Eye (tissue), 1 donor: ENCODE measurements around the gene FGF18.
"Not testable (repeated sequence)": the region's sequence is repeated elsewhere in the genome, so short reads cannot be mapped to it uniquely, and the experiment has no call there.

Experiments
- DNase-seq: peaks from one replicate; pipeline ENCODE4 v3.0.0-alpha.2; 2015

The FGF18 gene

DNA sequence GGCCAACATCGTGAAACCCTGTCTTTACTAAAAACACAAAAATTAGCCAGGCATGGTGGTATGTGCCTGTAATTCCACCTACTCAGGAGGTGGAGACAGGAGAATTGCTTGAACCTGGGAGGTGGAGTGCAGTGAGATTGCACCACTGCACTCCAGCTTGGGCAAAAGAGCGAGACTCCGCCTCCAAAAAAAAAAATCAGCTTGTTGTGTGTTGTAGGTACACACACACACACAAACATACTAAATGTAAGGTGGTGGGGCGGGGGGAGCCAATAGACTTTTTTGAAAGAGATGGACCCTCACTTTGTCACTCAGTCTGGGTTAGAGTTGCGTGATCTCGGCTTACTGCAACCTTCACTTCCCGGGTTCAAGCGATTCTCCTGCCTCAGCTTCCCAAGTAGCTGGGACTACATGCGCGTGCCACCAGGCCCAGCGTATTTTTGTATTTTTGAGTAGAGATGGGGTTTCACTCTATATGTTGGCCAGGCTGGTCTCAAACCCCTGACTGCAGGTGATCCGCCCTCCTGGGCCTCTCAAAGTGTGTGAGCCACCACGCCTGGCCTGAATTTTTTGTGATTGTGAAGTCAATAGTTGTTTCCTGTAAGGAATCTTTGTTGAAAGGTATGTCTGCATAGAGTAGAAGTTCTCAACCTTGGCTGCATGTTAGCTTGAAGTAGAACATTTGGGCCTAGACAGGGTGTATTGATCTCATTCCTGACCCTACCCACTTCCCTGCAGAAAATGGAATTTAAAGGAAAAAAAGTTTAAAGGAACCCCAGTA, 18.1 kb upstream of the FGF18 start:
- no peak for DNase-seq

DNA sequence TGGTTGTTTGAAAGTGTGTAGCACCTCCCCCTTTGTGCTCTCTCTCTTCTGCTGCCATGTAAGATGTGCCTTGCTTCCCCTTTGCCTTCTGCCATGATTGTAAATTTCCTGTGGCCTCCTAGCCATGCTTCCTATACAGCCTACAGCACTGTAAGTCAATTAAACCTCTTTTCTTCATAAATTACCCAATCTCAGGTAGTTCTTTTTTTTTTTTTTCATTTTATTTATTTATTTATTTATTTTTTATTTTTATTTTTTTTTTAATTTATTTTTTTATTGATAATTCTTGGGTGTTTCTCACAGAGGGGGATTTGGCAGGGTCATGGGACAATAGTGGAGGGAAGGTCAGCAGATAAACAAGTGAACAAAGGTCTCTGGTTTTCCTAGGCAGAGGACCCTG, 16.7 kb upstream of the FGF18 start:
- not testable (repeated sequence) for DNase-seq

DNA sequence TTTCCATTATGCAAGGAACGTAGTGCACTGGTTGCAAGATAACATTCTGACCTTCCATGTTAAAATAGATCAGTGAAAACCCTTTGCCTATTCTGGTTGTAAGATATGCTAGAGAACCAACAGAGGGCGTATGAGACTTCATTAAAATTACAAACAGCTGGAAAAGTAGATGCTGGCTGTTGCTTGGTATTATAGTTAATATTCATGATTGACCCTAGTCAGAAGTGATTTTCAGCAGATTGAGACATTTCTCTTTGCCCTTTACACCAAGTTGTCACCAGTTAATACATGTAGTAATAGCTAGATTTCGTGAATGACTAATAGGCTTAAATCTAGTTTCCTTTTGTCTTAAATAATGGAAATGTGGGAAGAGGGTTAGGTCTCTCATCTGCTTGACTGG, 13.8 kb upstream of the FGF18 start:
- DNase-seq, result peak; percentile 18

DNA sequence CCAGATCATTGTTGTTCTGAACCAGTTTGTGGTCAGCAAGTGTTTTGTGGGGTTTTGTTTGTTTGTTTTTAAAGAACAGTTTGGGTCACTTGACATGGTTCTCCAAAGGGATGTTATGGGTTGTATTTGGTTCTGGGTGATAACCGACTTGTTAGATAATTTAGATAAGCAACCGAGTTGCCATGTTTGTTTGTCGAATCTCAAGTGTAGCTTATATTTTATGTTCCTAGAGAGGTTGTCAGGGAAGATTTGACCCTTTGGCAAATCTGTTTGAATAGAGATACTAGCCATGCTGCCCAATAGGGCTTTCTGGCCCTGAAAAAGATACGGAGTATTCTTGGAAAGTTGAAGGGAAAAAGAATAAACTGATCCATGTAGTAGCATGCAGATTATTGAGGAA, 12.2 kb upstream of the FGF18 start:
- no peak for DNase-seq

DNA sequence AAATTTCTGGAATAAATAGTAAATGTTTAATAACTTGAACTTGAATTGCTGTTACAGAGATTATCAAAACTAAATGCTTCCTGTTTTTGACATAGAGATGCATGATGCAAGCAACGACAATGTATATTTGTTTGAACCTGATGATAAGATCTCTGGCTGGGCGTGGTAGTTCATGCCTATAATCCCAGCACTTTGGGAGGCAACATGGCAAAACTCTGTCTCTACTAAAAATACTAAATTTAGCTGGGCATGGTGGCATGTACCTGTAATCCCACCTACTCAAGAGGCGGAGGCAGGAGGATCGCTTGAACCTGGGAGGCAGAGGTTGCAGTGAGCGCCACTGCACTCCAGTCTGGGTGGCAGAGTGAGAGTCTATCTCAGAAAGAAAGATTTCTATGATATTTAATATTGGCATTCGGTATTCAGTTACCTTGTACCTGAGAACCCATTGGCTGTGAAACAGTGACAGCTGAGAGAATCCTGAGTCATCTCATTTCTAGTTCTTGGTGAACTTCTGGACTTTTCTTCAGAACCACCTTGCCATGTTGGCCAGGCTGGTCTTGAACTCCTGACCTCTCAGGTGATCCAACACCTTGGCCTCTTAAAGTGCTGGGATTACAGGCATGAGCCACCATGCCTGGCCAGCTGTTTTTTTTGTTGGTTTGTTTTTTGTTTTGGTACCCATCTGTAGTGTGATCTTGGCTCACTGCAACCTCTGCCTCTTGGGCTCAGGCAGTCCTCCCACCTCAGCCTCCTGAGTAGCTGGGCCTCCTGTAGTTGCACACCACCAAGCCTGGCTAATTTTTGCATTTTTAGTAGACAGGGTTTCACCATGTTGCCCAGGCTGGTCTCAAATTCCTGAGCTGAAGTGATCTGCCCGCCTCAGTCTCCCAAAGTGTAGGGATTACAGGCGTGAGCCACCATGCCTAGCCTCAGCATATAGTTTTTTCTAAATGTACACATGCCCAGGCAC, 10.0 kb upstream of the FGF18 start:
- no peak for DNase-seq

DNA sequence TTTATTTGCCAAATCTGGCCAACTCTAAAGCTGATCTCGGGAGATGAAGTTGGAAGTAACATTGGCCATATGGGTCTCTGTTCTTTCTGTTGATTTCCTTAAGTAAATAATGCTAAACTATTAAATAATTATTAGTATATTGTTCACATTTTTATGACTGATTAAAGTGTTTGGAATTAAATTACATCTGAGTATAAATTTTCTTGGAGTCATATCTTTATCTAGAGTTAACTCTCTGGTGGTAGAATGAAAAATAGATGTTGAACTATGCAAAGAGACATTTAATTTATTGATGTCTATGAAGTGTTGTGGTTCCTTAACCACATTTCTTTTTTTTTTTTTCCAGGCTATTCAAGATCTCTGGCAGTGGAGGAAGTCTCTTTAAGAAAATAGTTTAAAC, 9.3 kb upstream of the FGF18 start:
- no peak for DNase-seq

DNA sequence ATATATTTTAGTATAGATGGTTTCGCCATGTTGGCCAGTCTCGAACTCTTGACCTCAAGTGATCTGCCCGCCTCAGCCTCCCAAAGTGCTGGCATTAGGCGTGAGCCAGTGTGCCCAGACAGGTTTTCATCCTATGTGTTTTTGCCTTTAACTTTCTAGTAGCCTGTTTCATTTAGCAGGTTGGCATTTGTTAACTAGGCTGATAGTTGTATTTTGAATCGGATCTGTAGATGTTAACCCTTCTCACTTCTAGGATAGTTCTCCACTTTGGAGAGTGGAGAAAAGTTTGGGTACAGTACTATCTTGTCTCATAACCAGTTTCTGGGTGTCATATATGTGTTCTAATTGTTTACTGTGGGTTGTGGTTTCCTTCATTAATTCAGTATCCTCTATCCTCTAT, 7.3 kb upstream of the FGF18 start:
- no peak for DNase-seq

DNA sequence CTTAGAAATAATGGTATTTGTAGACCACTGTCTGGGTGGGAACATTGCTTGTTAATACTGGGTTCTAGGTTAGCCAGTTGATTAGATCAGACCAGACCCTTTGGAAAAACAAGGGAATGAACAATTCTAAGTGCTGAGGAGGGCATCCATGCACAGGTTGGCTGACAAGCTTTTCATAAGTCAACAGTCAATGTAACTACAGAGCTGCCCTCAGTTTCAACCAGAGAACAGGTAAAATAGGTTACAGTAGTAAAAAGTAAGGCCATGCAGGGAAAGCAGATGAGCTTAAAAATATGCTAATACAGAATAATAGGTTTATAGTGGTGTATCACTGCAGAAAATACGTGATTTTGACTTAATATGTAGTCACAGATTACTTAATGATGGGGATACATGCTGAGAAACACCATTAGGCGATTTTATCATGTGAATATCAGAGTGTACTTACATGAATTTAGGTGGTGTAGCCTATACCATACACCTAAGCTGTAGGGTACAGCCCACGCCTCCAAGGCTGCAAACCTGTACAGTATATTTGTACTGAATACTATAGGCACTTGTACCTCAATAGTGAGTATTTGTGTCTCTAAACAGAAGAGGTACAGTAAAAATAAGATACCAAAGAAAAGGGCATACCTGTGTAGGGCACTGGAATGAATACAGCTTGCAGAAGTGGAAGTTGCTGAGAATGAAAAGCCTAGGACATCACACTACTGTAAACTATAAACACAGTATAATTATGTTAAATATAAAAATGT, 6.1 kb upstream of the FGF18 start:
- DNase-seq, result no peak

DNA sequence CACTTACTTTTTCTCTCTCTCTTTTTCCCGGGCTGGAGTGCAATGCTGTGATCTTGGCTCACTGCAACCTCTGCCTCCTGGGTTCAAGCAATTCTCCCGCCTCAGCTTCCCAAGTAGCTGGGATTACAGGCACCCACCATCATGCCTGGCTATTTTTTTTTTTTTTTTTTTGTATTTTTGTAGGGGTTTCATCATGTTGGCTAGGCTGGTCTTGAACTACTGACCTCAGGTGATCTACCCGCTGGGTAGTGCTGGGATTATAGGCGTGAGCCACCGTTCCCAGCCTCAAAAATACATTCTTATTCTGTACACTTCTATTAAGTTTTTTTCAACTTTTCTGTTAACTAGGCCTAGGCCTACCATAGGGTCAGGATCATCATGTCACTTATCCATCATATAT, 5.5 kb upstream of the FGF18 start:
- not testable (repeated sequence) for DNase-seq

DNA sequence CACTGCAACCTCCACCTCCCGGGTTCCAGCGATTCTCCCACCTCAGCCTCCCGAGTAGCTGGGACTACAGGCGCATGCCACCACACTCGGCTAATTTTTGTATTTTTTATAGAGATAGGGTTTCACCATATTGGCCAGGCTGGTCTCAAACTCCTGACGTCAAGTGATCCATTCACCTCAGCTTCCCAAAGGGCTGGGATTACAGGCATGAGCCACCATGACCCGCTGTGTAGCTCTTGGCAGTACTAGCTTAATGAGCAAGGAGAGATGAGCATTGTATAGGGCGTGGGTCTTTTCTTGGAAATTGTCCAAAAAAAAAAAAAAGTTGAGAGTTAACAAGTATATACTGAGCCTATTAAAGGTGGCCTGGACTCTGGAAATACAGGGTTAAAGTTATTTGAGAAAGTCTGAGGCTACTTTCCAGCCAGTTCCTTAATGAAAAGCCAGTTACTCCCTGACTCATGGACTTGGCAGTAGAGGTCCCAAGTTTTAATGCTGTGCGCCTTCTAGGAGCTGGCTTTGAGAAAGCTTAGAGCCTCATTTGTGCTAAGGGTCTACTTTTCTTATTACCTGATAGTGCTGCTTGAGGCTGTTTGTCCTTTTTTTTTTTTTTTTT, 4.2 kb upstream of the FGF18 start:
- peak; percentile 30 for DNase-seq

DNA sequence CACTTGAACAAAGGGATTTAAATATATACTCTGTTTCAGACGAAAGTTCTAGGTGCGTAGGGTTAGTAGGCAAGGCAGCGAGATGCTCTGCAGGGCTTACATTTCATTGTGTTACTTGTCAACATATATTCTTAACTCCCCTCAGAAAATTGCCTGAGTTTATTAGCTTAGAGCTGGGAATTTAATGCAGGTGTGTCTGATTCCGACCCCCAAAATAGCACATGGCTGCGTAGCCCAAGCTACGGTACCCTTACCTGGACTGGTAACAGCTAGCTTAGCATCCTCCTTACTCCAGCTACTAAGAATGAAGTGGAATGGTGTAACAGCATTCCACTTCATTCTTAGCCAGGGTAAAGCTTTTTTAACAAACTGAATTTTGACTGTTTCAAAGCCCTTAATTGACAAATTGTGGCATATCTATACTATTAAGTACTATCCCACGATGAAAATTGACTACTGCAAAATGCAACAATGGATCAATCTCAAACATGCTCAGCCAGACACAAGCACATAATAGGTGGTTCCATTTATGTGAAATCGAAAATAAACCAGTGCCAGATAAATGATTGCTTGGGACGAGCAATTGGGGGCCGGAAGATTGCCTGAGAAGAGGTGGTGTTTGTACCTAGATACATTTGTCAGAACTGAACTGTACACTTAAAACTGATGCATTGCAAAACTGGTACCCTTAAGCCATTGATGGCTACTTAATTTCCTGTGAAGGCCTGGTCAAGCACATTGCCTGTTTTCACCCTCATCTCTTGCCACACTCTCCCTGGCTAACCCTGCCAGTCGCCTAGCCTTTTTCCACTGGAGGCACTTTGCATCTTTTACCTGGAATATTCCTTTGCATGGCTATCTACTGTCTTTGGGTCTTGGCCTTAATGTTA, 3.0 kb upstream of the FGF18 start:
- DNase-seq, result no peak

DNA sequence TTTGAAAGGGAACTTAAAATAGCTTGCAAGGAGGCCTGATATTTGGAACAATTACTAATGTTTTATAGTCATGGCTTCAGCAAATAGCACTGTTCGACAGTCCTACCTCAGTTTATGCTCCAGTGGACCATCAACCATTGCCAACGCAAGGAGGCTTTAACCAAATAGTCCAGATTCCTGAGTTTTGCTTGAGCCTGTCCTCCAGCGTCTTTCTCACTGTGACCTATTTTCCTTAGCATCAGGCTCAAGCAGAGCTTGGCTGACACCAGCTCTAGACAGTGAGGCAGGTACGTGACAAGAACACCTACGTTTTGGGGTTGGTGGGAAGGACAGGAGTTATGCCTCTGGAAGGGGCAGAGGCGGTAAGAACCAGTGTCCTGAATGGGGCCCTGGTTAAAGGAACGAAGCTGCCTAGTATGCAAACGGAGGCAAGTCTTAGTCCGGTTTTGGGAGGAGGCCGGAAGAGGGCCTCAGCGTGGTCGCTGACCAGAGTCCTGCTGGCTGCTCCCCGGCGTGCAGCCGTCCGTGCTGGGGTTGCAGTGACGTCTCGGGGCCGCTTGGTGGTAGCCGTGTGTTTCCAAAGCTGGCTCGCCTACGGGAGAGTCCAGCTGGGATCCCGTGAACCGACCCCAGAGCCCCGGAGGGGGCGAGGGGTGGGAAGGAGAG, 998 bp upstream of the FGF18 start:
- peak; percentile 92 for DNase-seq

DNA sequence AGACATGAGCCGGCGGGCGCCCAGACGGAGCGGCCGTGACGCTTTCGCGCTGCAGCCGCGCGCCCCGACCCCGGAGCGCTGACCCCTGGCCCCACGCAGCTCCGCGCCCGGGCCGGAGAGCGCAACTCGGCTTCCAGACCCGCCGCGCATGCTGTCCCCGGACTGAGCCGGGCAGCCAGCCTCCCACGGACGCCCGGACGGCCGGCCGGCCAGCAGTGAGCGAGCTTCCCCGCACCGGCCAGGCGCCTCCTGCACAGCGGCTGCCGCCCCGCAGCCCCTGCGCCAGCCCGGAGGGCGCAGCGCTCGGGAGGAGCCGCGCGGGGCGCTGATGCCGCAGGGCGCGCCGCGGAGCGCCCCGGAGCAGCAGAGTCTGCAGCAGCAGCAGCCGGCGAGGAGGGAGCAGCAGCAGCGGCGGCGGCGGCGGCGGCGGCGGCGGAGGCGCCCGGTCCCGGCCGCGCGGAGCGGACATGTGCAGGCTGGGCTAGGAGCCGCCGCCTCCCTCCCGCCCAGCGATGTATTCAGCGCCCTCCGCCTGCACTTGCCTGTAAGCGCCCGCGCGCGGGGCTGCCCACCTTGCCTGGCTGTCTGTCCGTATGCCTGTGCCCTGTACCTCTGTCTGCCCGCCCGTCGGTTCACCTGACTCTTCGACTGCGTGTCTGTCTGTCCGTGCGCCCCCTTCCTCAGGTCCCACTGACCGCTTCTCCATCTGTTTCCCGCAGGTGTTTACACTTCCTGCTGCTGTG, 412 bp downstream of the FGF18 start:
- peak; percentile 73 for DNase-seq

DNA sequence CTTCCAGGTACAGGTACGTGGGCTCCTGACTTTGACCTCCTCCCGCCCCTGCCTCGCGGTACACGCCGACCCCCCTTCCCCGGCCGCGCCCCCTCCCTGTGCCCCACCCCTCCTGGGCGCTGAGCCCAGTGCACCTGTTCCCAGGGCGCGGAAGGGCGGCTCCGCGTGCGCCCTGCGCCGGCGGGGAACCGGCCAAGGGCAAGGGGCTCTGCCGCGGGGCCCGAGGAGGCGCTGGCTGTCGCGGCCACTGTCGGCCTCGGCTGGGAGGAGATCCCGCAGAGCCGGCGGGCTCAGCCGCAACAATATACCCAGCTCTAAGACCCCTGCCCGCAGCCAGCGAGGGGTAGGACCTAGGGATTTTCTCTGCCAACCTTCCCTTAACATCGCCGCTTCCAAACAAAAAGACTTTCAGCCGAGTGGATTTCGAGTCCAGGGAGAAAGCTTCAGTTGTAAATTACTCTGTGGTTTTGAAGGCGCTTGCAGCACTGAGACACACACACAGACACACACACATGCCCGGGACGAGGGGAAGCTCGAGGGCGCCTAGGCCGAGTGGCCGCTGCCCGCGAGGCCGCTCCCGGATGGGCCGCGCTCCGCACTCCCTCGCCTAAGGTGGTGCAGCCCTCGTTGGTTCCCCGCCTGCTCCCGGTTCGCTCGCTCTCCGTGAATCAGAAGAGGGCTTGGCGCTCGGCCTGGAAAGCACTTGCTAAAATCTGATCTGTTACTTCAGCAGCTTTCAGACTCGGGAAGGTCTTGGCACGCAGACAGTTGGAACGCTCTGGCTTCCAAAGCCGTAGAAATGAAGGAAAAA, 1.2 kb downstream of the FGF18 start:
- DNase-seq, result peak; percentile 90

DNA sequence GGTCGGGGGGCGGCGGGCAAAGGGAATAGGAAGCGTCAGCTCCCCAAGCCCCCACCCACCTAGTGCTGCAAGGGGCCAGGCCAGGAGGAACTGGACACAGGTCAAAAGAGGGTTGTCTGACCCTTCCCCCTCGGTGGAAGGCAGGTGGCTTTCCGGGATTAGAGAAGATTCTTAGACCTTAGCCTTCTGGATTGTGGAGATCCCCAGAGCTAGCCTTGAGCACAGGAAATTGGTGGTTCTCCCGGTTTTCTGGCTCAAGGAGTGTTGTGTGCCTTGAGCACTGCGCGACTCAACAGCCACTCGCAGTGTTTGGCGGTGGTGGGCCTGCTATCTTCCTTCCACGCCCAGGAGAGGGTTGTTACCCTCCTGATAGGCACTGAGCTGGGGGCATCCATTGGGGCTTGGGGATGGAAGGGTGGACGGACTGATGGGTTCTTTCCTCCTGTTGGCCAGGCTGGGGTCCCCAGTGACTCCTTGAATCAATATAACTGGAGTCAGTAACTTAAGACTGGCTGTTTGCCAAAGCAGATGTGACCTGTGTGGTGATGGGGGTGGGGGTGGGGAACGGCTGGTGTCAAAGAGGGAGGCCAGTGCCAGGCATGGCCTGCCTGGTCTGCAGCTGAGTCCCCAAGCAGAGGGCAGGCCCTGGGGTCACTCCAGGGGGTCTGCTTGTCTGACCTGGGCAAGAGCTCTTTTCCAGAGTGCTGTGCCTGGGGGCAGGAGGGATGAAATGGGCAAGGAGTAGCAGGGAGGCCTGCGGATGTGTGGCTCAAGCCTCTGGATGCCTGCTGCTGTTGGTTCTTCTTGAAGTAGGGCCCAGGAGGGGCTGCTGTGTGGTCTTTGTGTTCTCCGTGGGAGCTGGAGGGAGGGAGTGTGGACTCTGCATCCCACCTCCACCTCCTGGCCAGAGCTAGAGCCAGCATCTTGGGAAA, 2.1 kb downstream of the FGF18 start:
- DNase-seq, result peak; percentile 57

DNA sequence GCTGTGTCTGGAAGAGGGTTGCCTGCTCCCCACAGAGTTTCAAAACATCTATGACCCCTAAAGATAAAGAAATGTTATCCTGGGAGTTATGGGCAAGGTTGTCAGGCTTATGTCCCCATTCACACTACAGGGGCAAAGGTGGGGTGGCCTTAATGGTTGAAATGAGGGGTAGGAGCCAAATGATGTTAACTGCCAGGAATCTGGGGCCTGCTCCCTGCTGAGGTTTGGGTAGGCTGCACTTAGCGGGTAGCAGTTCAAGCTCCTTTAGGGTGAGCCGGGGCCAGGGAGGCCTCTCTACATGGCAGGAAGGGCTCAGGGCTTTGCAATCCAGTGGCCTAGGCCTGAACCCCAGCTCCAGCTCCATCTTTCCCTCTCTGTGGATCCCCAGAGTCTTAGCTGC, 3.0 kb downstream of the FGF18 start:
- no peak for DNase-seq

DNA sequence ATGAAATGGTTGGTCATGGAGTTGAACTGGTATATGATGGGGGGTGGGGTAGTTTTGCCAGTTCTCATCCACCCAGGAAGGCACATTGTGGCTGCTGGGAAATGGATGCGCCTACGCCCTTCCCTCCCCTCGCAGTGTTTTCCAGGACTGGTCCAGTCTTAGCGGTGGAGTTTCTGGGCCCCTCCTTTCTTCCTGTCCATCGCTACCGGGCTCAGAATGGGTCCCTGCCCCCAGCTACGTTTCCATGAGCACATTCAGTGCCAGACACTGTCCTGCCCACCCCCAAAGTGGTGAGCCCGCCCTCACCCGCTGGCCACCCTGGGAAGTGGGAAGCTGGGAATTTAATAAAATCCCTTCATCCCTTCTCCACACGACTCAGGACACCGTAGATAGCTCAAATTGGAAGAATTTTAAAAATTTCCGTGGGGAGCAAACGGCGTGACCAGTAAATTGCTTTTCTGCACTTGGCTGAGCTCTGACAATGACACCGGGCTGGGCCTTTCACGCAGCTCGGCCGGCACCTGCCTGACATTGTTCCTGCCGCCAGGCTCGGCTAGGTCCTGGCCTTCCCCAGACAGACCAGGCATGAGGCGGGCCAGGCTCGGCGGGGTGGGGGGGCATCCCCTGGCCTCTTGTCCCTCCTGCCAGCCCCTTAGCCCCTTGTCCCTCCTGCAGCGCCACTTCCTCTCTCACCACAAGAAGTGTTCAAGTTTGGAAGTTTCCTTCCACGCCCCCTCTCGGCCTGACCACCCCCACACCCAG, 3.6 kb downstream of the FGF18 start:
- peak; percentile 22 for DNase-seq

DNA sequence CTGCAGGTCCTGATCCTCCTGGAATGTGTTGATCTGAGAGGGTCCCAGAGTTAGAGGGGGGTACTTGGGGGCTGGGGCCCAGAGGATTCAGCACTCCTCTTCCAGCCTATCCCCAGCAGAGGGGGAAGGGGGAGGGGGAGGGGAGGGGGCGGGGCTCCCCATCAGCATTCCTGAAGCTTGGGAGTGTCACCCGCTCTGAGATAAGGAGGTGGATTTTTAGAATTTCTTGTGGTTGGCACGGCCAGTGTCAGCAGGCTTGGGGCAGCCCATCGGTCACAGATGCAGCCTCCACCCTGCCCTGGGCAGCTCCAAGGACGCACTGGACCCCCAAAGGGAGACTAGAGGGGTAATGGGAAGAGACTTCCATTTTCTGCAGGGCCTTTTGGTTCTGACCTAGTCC, 5.3 kb downstream of the FGF18 start:
- DNase-seq, result no peak
